ENCODE data around the gene MIB2.
A peak's percentile ranks its signal among the peaks of the same experiment; 100 is the strongest.
"Not testable (repeated sequence)": the region's sequence is repeated elsewhere in the genome, so short reads cannot be mapped to it uniquely, and the experiment has no call there.

MIB2 gene

DNA sequence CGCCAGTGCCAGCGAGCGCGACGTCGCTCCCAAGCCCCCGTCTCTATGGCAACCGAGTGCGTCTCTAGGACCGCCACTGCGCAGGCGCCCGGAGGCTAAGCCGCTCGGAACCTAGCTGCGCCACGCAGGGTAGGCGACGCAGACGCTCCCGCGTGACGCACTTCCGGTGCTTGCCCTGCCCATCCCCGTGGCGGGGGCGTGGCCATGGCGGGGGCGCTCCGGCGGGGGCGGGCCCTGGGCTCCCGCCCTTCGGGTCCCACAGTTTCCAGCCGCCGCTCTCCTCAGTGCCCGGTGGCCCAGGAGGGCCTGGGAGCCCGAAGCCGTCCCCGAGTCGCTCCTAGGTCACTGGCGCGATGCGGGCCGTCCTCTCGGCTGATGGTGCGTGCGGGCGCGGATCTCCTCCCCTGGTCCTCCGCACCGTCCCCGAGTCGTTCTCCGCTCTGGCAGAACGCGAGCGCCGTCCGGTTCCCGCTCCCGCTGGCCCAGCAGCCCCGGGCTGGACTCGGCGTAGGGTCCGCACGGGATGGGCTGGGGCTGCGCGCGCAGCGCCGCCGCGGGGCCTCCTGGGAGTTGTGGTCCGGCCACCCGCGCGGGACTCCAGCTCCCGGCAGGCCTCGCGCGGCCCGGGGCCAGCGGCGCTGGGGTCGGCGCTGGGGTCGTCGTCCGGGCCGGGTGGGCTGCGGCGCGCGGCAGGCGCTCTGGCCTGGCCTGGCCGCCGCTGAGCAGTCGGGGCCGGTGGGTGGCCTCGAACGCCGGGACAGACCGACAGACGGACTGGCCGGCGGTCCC, at the start of gene MIB2:
MIB2 (plus strand) TSS at position 245 of the 789 bp plus-strand sequence. CDS start 7,953 bp downstream, outside the sequence.
- DNase-seq (ENCODE audit: low read depth): peak; percentile 96

GRCh38 chr1:1567152-1567875, 48.0 kb upstream of the MIB2 start:
- DNase-seq (ENCODE audit: low read depth): no peak

- no peak for DNase-seq (ENCODE audit: low read depth)
These were observed 47.4 kb upstream of the MIB2 start for GRCh38 chr1:1567891-1568291.

- no peak for DNase-seq (ENCODE audit: low read depth)
These were observed 46.0 kb upstream of the MIB2 start for GRCh38 chr1:1569341-1569740.

DNA sequence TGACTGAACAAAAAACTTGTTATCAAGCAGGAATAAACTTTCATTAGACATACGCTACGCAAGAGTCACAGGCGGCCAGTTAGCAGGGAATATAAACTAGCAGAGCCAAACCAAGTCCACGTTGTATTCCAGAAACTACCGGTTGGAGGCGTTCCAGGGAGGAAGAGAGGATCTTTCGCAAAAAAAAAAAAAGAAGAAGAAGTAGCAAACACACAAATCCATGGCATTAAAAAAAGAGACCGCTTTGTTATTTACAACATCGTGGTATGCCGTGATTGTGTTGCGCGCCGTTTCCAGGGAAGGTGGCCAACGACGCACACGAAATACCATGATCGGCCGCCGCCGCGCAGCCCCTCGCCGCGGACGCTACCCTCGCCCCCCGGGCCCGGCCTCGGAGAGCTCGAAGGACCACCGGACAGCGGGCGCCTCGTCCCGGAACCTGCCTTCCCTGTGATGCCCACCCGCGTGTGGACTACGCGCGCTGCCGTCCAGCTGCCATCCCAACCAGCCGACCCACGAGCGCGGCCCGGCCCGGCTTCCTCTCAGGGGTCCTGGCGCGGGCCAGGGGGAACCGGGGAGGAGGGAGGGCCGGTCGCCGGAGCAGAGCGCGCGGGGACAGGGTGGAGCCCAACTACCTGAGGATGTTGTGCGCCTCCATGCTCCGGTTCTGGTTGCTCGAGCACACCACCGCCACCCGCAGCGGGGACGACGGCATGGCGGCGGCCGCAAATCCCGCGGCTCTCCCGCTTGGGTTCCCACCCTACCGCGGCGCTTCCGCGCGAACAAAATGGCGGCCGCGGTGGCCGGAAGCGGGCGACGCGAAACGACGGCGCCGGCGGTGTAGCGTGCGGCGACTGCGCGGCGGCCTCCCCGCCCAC, 41.2 kb upstream of the MIB2 start:
- DNase-seq (ENCODE audit: low read depth): peak; percentile 63

DNA sequence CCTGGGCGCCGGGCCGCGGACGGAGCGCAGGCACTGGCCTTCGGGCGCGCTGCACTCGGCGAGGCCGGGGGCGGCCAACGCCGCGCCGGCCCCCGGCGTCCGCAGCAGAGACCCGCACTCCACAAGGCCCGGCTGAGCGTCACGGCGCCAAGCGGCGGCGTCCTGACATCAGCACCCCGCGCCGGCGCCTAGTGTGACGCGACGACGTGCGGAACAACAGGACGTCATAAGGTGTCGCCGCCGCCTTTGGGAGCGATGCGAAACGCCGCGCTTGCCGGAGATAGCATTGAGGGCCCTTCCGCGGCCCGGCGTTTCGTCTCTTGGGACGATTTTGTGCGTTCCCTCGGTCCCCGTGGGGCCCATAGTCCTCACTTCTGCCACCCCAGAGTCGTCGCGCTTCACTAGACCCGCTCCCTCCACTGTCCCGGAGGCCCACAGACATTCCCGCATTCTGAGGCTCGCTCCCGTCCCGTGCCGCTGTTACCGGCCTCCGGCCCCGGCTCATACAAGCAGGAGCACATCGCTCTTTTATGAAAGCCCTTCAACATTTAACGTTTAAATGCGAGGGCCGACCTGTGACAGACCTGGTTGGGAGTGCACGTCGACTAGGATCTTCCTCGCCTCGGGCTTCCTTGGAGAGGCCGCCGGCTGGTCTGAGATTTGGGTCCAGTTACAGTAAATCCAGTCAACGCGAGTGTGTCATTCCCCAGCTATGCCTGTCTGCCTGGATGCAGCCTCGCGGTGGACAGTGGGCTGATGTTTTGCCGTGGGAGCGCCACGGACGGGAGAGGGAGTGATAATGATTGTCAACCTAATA, 40.4 kb upstream of the MIB2 start, which contains the start of gene SSU72:
SSU72 (minus strand) TSS at position 143 of the 817 bp plus-strand sequence. CDS start 306 bp downstream, outside the sequence.
- peak; percentile 89 for DNase-seq (ENCODE audit: low read depth)

DNA sequence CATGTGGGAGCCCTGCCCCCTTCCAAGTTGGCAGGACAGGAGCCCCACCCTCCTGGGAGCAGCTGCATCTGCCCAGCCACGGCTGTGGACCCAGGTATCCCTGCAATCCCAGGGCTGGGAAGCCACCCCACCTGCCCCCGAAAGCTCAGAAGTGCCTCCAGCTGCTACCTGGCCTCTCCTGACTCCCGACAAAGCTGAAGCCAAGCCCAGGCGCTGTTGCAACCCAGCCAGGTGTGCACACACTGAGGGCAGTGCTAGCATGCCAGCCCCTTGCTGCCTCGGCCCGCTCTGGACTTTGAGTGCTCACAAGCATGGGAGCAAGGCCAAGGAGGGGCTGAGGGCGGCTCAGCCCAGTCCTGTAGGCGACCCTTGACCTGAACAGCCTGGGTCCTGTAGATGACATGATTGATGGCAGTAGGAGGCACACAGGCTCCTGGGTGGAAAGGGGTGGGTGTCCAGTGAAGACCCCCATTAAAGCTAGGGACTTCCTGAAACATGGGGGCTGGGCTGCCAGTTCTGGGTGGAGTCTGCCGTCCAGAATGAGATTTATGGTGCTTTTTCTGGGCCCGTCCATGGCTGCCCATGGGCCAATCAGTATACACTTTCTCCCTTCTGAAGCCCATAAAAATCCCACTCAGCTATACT, 37.8 kb upstream of the MIB2 start:
- DNase-seq (ENCODE audit: low read depth): no peak

DNA sequence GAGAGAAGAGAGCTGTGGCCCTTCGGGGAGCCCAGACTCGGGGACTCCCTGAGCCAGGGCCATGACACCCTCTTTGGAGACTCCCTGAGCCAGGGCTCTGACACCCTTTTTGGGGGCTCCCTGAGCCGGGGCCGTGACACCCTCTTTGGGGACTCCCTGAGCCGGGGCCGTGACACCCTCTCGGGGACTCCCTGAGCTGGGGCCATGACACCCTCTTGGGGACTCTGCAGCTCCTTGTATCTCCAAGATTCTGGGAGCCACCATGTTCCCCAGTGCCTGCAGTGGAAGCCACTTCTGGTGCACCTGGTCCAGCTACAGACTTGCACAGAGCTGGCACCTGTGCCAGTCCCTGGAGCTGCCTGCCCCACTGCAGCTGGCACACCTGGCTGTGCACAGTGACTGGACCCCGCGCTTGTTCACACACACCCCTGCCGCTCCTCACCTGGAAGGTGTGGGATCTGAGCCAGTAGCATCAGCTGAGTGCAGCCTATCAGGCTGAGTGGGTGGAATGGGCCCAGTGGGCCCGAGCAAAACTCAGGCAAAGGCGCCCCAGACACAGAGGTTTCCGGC, 36.8 kb upstream of the MIB2 start:
- no peak for DNase-seq (ENCODE audit: low read depth)

GRCh38 chr1:1582585-1583346, 32.5 kb upstream of the MIB2 start:
- no peak for DNase-seq (ENCODE audit: low read depth)

GRCh38 chr1:1583347-1584010, 31.8 kb upstream of the MIB2 start:
- DNase-seq (ENCODE audit: low read depth): no peak

DNA sequence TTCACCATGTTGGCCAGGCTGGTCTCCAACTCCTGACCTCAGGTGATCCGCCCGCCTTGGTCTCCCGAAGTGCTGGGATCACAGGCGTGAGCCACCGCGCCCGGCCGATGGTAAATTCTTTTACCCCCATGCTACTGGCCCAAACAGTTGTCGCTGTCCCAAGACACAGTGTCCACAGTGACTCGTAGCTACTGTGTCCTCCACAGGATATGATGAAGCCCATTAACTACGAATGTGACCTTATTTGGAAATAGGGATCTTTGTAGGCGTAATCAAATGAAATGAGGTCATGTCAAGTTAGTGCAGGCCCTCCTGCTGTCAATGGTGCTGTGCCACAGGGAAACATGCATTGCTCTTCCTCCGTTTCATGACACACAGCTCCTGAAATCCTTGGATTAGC, 23.8 kb upstream of the MIB2 start:
- no peak for DNase-seq (ENCODE audit: low read depth)

DNA sequence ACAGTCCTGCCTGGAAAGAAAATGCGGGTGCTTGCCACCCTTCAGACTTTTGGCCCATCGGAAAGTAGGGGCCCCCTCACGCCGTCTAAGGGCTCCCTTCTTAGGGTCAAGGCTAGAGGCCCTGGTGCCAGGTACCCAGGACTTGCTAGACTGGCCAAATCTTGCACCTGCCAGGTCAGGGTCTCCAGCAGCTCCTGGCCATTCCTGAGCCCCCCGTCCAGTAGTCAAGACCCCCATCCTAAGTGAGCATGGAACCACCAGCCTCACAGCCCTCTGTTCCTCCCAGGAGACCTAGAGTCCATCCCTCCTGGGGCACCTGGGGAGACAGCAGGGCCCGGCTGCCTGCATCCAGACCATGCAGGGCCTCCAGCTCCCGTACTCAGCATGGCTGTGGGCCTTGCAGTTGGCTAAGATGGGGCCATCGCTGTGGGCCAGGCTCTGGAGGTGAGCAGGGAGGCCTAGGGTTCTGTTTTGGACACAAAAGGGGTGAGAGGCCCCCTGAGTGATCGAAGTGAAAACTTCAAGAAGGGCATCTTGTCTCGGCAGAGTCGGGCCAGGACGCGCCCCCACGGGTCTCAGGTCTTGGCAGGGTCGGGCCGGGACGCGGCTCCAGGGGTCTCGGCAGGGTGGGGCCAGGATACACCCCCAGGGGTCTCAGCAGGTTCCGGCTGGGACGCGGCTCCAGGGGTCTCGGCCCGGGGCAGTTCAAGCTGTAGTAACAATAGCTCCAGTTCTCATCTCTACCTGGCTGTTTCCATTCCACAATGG, 21.3 kb upstream of the MIB2 start:
- no peak for DNase-seq (ENCODE audit: low read depth)

DNA sequence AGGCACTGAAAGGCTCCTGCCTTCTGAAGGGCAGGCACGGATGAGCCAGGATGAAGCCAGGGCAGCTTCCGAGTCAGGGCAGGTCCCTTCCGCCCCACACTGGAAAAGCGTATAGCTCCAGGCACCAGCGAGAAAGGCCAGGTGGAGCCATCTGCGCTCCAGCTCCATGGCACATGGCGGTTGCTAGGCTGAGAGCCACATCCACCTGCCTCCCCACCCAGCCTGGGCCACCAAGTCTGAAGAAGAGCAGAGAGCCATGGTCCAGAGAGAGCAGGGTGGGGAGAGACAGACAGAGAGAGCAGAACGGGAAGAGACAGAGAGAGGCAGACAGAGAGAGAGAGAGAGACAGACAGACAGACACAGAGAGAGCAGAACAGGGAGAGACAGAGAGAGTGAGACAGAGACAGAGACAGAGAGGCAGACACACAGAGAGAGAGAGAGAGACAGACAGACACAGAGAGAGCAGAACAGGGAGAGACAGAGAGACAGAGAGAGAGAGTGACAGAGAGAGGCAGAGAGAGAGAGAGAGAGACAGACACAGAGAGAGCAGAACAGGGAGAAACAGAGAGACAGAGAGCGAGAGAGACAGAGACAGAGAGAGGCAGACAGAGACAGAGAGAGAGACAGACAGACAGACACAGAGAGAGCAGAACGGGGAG, 20.6 kb upstream of the MIB2 start:
- DNase-seq (ENCODE audit: low read depth): no peak

- DNase-seq (ENCODE audit: low read depth): not testable (repeated sequence)
These were observed 20.0 kb upstream of the MIB2 start for GRCh38 chr1:1595341-1595740.

GRCh38 chr1:1596493-1597274, 18.6 kb upstream of the MIB2 start:
- DNase-seq (ENCODE audit: low read depth): no peak

DNA sequence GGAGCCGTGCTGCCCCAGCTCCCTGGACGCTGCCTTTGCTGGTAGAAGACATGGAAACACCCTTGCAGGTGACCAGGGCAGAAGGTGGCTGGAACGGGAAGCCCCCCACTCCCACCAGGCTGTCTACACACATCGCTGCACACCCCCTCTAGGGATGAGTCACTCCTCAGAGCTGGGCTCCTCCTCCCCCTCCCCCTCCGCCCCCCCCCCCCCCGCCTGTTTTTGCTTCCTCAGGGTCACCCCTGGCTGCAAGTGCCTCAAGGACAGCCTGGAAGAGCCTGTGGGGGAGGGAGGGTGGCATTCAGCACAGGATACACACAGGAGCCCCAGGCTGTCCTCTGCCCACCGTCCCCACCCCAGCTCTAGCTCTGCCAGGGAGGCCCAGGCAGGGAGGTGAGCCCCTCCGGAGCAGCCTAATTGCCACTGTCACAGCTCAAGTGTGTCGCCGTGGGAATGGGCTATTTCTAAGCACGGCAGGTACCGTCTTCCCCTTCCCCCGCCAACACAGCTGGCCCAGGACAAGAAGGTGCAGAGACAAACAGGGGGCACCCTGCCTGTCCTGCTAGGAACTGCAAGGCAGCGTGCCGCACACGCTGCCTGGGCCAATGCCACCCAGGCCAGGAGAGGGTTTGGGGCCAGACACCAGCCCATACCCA, 17.9 kb upstream of the MIB2 start:
- DNase-seq (ENCODE audit: low read depth): no peak
